HepG2 (cell line): ENCODE data around the gene NRN1L. TPM values are rescaled to one million over a fixed set of nuclear protein-coding genes. Genes with fewer than 3 reads are reported as not detected.
A peak's percentile ranks its signal among the peaks of the same experiment; 100 is the strongest.

Experiments
- DPF2 ChIP-seq: sonication (generic); formaldehyde crosslinking; IDR thresholded peaks from 2 replicates; pipeline ENCODE4 v1.4.0; 2020; ENCODE audit warnings: mild to moderate bottlenecking, low read depth, missing genetic modification reagents, borderline replicate concordance
- DR1 ChIP-seq: sonication (generic); formaldehyde crosslinking; IDR thresholded peaks from 2 replicates; pipeline ENCODE4 v1.8.0; 2021; ENCODE audit warnings: mild to moderate bottlenecking, missing genetic modification reagents, inconsistent platforms
- ESRRA ChIP-seq: sonication (generic); formaldehyde crosslinking; IDR thresholded peaks from 2 replicates; pipeline ENCODE4 v1.5.1; 2020; ENCODE audit warnings: mild to moderate bottlenecking, low read depth, missing genetic modification reagents
- FOSL2 ChIP-seq: sonication (generic); formaldehyde crosslinking; IDR thresholded peaks from 2 replicates; pipeline ENCODE4 v1.4.0; 2020; ENCODE audit warnings: missing genetic modification reagents
- MAFF ChIP-seq: IDR thresholded peaks from 2 replicates; pipeline ENCODE4 v1.6.1; 2011; ENCODE audit warnings: low read depth, low read length, improper control_type of control experiment
- MBNL3 ChIP-seq: fragments of 250-450 bp; sonication (Bioruptor Pico); conservative IDR thresholded peaks from 2 replicates; pipeline ENCODE4 v1.8.0; 2022; ENCODE audit warnings: mild to moderate bottlenecking, inconsistent platforms
- MXD4 ChIP-seq: IDR thresholded peaks from 2 replicates; pipeline ENCODE4 v1.6.1; 2016; ENCODE audit warnings: mild to moderate bottlenecking, missing biosample characterization, missing genetic modification reagents
- PHF8 ChIP-seq: sonication (generic); formaldehyde crosslinking; IDR thresholded peaks from 2 replicates; pipeline ENCODE4 v1.5.0; 2020; ENCODE audit warnings: missing genetic modification reagents
- POGZ ChIP-seq: sonication (generic); formaldehyde crosslinking; IDR thresholded peaks from 2 replicates; pipeline ENCODE4 v1.4.0; 2020; ENCODE audit warnings: mild to moderate bottlenecking, missing genetic modification reagents
- RERE ChIP-seq: IDR thresholded peaks from 2 replicates; pipeline ENCODE4 v1.6.1; 2016; ENCODE audit warnings: low read depth, missing genetic modification reagents, missing compliant biosample characterization
- RFXAP ChIP-seq: sonication (generic); formaldehyde crosslinking; IDR thresholded peaks from 2 replicates; pipeline ENCODE4 v1.4.0; 2020; ENCODE audit warnings: missing genetic modification reagents, borderline replicate concordance
- YY1 ChIP-seq: IDR thresholded peaks from 2 replicates; pipeline ENCODE4 v1.6.1; 2011; ENCODE audit warnings: low read length, low read depth, moderate library complexity, mild to moderate bottlenecking; ENCODE audit not compliant: insufficient read depth, insufficient replicate concordance
- ZBTB1 ChIP-seq: sonication (generic); formaldehyde crosslinking; IDR thresholded peaks from 2 replicates; pipeline ENCODE4 v1.4.0; 2020; ENCODE audit warnings: missing genetic modification reagents, borderline replicate concordance
- ZBTB38 ChIP-seq: sonication (generic); formaldehyde crosslinking; IDR thresholded peaks from 2 replicates; pipeline ENCODE4 v1.5.1; 2020; ENCODE audit warnings: mild to moderate bottlenecking, missing genetic modification reagents
- ZNF180 ChIP-seq: sonication (generic); formaldehyde crosslinking; IDR thresholded peaks from 2 replicates; pipeline ENCODE4 v1.4.0; 2020; ENCODE audit warnings: low read depth, missing genetic modification reagents, borderline replicate concordance
- ZNF225 ChIP-seq: sonication (generic); formaldehyde crosslinking; IDR thresholded peaks from 2 replicates; pipeline ENCODE4 v1.4.0; 2020; ENCODE audit warnings: mild to moderate bottlenecking, missing genetic modification reagents
- ZNF577 ChIP-seq: sonication (generic); formaldehyde crosslinking; IDR thresholded peaks from 2 replicates; pipeline ENCODE4 v1.4.0; 2020; ENCODE audit warnings: mild to moderate bottlenecking, low read depth, missing genetic modification reagents, borderline replicate concordance
- ZNF616 ChIP-seq: sonication (generic); formaldehyde crosslinking; IDR thresholded peaks from 2 replicates; pipeline ENCODE4 v1.5.0; 2020; ENCODE audit warnings: low read depth, mild to moderate bottlenecking, missing genetic modification reagents
- ZNF619 ChIP-seq: sonication (generic); formaldehyde crosslinking; IDR thresholded peaks from 2 replicates; pipeline ENCODE4 v1.4.0; 2020; ENCODE audit warnings: mild to moderate bottlenecking, missing genetic modification reagents
- ZNF749 ChIP-seq: sonication (generic); formaldehyde crosslinking; IDR thresholded peaks from 2 replicates; pipeline ENCODE4 v1.8.0; 2022; ENCODE audit warnings: mild to moderate bottlenecking, missing genetic modification reagents, moderate library complexity, borderline replicate concordance
- polyA plus RNA-seq, 8 experiments: library from polyadenylated mRNA; depleted of rRNA in 3 of 8; stranded (reverse) in 7 of 8; unstranded in 1 of 8; fragments of >200 nt; fragmentation: Illumina TruSeq in 4 of 8; extraction: Trizol in 4 of 8; gene quantifications; 2 replicates each; pipeline versions ENCODE4 v1.2.1 to v1.2.3, GENCODE V29; 2011 to 2016; ENCODE audit warnings: low read depth in 4 of 8, missing spikeins in 1 of 8, mixed read lengths in 1 of 8; ENCODE audit not compliant: insufficient read depth in 1 of 8
- total RNA-seq, 5 experiments: library from RNA; depleted of rRNA; stranded (reverse); fragments of >200 nt; fragmentation: Illumina TruSeq; extraction: Trizol; gene quantifications; 2 replicates each; pipeline ENCODE4 v1.2.3, GENCODE V29; 2016; ENCODE audit warnings: low read depth in 1 of 5
- TF ChIP-seq, protein P1 (sequence below): sonication (generic); formaldehyde crosslinking; IDR thresholded peaks from 2 replicates; pipeline ENCODE4 v1.4.0; 2020; ENCODE audit warnings: missing genetic modification reagents, low read depth, mild to moderate bottlenecking, borderline replicate concordance
- TF ChIP-seq, protein P2 (sequence below): sonication (generic); formaldehyde crosslinking; IDR thresholded peaks from 2 replicates; pipeline ENCODE4 v1.5.0; 2020; ENCODE audit warnings: mild to moderate bottlenecking, low read depth, missing genetic modification reagents, borderline replicate concordance

The NRN1L gene
- total and polyA plus RNA-seq, 2 of the 13 experiments (the other 11 are each of a cell fraction or from before 2014, with no cell fraction given), result 0.53 to 1.2 TPM

DNA sequence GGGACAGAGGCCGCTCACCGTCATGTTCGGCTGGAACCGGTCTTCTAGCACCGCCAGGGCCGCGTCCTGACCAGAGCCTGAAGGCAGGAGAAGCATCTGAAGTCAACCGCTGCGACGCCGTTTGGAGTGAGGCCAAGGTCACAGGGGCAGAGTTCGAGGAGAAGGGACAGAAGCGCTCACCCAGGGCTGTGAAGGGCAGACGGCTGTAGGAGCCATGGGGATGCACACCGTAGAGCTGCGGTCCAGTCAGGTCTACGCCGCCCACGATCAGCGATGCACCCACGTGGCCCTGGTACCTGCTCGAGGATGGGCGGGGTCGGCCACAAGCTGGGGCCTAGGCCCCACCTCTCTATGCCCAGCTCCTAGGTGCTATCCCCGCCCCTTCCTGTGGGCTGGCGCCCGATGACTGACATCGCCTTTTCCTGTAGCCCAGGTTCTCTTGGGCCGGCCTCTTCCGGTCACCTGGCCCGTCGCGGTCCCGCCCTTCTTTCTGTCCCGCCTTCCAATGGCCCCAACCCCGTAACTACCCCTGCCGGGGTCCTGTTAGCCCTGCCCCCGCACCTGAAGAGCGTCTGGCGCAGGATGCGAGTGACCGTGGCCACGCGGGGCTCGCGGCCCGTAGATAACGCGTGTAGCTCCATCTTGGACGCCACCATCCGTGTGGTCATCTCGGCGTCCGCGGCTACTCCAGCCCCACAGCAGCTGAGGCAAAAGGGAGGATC, 50.9 kb downstream of the NRN1L start (continued):
- TF ChIP-seq MBNL3 (CRISPR knock-in tag) (no peak), ZNF180 (CRISPR knock-in tag) (0 out of 2 replicates have a peak, but pooled peaks have one; percentile 87), MAFF (no peak), ZNF749 (CRISPR knock-in tag) (peak; percentile 67; the same call in 1 of the 2 replicates), ZNF225 (CRISPR knock-in tag) (peak; percentile 68; the same call in 1 of the 2 replicates), DPF2 (CRISPR knock-in tag) (peak; percentile 67; the same call in 1 of the 2 replicates), ZNF616 (CRISPR knock-in tag) (peak; percentile 22; the same call in 1 of the 2 replicates), POGZ (CRISPR knock-in tag) (peak; percentile 66), FOSL2 (CRISPR knock-in tag) (peak; percentile 22; the same call in 1 of the 2 replicates), ZBTB38 (CRISPR knock-in tag) (peak; percentile 74; the same call in 1 of the 2 replicates), DR1 (CRISPR knock-in tag) (peak; percentile 92), ZBTB1 (CRISPR knock-in tag) (no peak), ESRRA (CRISPR knock-in tag) (peak; percentile 96), ZNF619 (no peak; the same call in 1 of the 2 replicates), MXD4 (peak; percentile 100), YY1 (peak; percentile 83), PHF8 (CRISPR knock-in tag) (peak; percentile 90), RFXAP (CRISPR knock-in tag) (peak; percentile 82; the same call in 1 of the 2 replicates), RERE (CRISPR knock-in tag) (peak; percentile 16; the same call in 1 of the 2 replicates), ZNF577 (CRISPR knock-in tag) (0 out of 2 replicates have a peak, but pooled peaks have one; percentile 53)
- TF ChIP-seq, protein P1, sequence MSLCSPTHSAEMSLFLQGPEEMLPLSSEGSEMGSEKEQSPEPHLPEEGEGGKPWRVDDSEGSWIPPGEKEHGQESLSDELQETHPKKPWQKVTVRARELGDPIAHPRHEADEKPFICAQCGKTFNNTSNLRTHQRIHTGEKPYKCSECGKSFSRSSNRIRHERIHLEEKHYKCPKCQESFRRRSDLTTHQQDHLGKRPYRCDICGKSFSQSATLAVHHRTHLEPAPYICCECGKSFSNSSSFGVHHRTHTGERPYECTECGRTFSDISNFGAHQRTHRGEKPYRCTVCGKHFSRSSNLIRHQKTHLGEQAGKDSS, result peak; percentile 95
- TF ChIP-seq, protein P2, sequence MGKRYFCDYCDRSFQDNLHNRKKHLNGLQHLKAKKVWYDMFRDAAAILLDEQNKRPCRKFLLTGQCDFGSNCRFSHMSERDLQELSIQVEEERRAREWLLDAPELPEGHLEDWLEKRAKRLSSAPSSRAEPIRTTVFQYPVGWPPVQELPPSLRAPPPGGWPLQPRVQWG (CRISPR knock-in tag), result no peak; the same call in 1 of the 2 replicates
